ENCODE measurements around the gene ZNF668. TPM values are rescaled to one million over a fixed set of nuclear protein-coding genes. Genes with fewer than 3 reads are reported as not detected.

Gene ZNF668
- total and polyA plus RNA-seq, 2 of the 13 experiments (the other 11 are each of a cell fraction or from before 2014, with no cell fraction given): 3.8 to 9.8 TPM

GRCh38 chr16:31094424-31095120 is 20.5 kb upstream of the ZNF668 start, which contains the start of gene VKORC1 (continued):
- TF ChIP-seq RFX5 (IDR thresholded peaks at IDR 0.05; ENCODE audit: low read depth, low read length): 0 out of 2 replicates have a peak, but pooled peaks have one; percentile 34
- TF ChIP-seq ZNF766 (CRISPR knock-in tag; IDR thresholded peaks at IDR 0.05; ENCODE audit: borderline replicate concordance): peak; percentile 89
- TF ChIP-seq TRIM22 (IDR thresholded peaks at IDR 0.05): no peak
- no peak for TF ChIP-seq ZBTB33 (CRISPR knock-in tag; IDR thresholded peaks at IDR 0.05)
- TF ChIP-seq, protein P1, sequence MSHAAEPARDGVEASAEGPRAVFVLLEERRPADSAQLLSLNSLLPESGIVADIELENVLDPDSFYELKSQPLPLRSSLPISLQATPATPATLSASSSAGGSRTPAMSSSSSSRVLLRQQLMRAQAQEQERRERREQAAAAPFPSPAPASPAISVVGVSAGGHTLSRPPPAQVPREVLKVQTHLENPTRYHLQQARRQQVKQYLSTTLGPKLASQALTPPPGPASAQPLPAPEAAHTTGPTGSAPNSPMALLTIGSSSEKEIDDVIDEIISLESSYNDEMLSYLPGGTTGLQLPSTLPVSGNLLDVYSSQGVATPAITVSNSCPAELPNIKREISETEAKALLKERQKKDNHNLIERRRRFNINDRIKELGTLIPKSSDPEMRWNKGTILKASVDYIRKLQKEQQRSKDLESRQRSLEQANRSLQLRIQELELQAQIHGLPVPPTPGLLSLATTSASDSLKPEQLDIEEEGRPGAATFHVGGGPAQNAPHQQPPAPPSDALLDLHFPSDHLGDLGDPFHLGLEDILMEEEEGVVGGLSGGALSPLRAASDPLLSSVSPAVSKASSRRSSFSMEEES (CRISPR knock-in tag; IDR thresholded peaks at IDR 0.05): peak; percentile 46; the same call in 1 of the 2 replicates
- TF ChIP-seq, protein P2, sequence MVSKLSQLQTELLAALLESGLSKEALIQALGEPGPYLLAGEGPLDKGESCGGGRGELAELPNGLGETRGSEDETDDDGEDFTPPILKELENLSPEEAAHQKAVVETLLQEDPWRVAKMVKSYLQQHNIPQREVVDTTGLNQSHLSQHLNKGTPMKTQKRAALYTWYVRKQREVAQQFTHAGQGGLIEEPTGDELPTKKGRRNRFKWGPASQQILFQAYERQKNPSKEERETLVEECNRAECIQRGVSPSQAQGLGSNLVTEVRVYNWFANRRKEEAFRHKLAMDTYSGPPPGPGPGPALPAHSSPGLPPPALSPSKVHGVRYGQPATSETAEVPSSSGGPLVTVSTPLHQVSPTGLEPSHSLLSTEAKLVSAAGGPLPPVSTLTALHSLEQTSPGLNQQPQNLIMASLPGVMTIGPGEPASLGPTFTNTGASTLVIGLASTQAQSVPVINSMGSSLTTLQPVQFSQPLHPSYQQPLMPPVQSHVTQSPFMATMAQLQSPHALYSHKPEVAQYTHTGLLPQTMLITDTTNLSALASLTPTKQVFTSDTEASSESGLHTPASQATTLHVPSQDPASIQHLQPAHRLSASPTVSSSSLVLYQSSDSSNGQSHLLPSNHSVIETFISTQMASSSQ (IDR thresholded peaks at IDR 0.05; ENCODE audit: low read depth): no peak
- TF ChIP-seq, protein P2 (CRISPR knock-in tag; IDR thresholded peaks at IDR 0.05; ENCODE audit: borderline replicate concordance): peak; percentile 20; the same call in 1 of the 2 replicates
- no peak for TF ChIP-seq JUN (CRISPR knock-in tag; IDR thresholded peaks at IDR 0.05)
- no peak for TF ChIP-seq ZNF850 (CRISPR knock-in tag; conservative IDR thresholded peaks at IDR 0.05)
- TF ChIP-seq ARID5B (CRISPR knock-in tag; IDR thresholded peaks at IDR 0.05): peak; percentile 74
- TF ChIP-seq ZMAT5 (CRISPR knock-in tag; IDR thresholded peaks at IDR 0.05; ENCODE audit: borderline replicate concordance, low read depth): no peak
- TF ChIP-seq ZNF670 (CRISPR knock-in tag; IDR thresholded peaks at IDR 0.05; ENCODE audit: borderline replicate concordance): 0 out of 2 replicates have a peak, but pooled peaks have one; percentile 34
- no peak for TF ChIP-seq NCOA5 (CRISPR knock-in tag; IDR thresholded peaks at IDR 0.05)
- no peak for TF ChIP-seq THYN1 (CRISPR knock-in tag; IDR thresholded peaks at IDR 0.05; ENCODE audit: borderline replicate concordance, low read depth)
- TF ChIP-seq MTF2 (CRISPR knock-in tag; IDR thresholded peaks at IDR 0.05; ENCODE audit: borderline replicate concordance): no peak

Data from HepG2 (cell line).